Measurements from ENCODE around the gene APBB1.

APBB1 gene

DNA sequence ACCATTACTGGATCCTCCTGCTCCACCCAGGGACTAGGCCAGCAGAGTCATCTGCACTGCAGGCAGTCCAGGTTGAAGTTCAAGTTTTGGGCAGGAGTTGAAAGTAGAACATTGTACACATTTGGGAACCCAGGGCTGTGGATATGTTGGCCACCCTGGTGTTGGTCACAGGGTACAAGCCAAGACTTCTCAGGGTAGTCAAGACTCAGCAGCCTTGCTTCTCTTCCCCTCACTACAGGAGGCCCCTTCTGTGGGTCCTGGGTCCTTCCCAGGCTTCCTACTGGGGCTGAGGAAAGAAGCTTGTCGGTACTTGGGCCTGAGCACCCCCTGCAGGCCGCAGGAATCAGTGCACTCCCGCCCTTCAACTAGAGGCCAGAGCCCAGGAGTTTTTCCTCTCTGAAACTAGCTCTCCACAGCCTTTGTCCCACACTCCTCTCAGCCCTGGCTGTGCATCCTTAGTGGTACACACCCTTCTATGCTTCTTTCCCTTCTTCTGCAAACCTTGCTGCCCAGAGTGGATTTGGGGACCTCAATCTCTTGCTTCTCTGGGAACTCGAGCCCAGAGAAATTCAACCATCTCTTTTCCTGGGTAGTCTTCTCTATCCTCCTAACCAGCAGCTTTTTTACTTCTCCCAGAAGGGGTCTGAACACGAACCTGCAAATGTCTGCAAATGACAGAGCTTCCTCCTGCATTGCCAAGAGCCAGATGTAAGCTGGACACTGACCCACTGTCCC, 24.5 kb upstream of the APBB1 start:
- no peak for TF ChIP-seq POLR2AphosphoS5 (IDR thresholded peaks at IDR 0.05; ENCODE audit: low read depth)
- TF ChIP-seq, protein P1, sequence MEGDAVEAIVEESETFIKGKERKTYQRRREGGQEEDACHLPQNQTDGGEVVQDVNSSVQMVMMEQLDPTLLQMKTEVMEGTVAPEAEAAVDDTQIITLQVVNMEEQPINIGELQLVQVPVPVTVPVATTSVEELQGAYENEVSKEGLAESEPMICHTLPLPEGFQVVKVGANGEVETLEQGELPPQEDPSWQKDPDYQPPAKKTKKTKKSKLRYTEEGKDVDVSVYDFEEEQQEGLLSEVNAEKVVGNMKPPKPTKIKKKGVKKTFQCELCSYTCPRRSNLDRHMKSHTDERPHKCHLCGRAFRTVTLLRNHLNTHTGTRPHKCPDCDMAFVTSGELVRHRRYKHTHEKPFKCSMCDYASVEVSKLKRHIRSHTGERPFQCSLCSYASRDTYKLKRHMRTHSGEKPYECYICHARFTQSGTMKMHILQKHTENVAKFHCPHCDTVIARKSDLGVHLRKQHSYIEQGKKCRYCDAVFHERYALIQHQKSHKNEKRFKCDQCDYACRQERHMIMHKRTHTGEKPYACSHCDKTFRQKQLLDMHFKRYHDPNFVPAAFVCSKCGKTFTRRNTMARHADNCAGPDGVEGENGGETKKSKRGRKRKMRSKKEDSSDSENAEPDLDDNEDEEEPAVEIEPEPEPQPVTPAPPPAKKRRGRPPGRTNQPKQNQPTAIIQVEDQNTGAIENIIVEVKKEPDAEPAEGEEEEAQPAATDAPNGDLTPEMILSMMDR (IDR thresholded peaks at IDR 0.05; ENCODE audit: insufficient read depth, low read length): peak; percentile 83
- Histone ChIP-seq H3K27me3 (ENCODE audit: insufficient read depth, poor library complexity, severe bottlenecking) (no peaks in the 10 kb centered on the region), H3K27ac (replicated peaks) (no peak overlapping the region), H3K4me3 (replicated peaks; ENCODE audit: insufficient read depth, low read length) (no peak overlapping the region)
- DNase-seq (ENCODE audit: low read depth in 1 of 2, low spot score in 1 of 2): peak; percentile 13 to 38

DNA sequence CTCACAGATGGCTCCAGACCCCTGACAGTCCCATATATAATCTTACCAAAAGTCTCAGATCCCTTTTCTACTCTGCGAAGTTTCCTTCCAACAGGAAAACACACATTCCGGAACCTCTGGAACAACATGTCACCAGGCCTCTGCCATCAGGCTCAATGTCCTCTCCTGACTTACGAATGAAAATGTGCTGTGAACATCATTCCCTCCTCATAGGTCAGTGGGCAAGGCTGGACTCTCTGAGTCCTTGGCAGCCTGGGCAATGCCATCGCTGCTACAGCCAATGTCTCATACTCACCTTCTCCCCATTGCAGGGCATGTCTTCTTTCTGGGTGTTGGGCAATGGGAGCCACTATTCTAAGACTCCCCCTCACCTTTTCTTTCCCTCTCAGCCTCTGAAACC, 23.5 kb upstream of the APBB1 start:
- Histone ChIP-seq H3K27me3 (ENCODE audit: insufficient read depth, poor library complexity, severe bottlenecking) (no peaks in the 10 kb centered on the region), H3K27ac (replicated peaks) (no peak overlapping the region), H3K4me3 (replicated peaks; ENCODE audit: insufficient read depth, low read length) (no peak overlapping the region)
- no peak for DNase-seq (ENCODE audit: low read depth in 1 of 2, low spot score in 1 of 2)
- TF ChIP-seq GABPA (IDR thresholded peaks at IDR 0.05; ENCODE audit: low read depth): no peak
- TF ChIP-seq, protein P2, sequence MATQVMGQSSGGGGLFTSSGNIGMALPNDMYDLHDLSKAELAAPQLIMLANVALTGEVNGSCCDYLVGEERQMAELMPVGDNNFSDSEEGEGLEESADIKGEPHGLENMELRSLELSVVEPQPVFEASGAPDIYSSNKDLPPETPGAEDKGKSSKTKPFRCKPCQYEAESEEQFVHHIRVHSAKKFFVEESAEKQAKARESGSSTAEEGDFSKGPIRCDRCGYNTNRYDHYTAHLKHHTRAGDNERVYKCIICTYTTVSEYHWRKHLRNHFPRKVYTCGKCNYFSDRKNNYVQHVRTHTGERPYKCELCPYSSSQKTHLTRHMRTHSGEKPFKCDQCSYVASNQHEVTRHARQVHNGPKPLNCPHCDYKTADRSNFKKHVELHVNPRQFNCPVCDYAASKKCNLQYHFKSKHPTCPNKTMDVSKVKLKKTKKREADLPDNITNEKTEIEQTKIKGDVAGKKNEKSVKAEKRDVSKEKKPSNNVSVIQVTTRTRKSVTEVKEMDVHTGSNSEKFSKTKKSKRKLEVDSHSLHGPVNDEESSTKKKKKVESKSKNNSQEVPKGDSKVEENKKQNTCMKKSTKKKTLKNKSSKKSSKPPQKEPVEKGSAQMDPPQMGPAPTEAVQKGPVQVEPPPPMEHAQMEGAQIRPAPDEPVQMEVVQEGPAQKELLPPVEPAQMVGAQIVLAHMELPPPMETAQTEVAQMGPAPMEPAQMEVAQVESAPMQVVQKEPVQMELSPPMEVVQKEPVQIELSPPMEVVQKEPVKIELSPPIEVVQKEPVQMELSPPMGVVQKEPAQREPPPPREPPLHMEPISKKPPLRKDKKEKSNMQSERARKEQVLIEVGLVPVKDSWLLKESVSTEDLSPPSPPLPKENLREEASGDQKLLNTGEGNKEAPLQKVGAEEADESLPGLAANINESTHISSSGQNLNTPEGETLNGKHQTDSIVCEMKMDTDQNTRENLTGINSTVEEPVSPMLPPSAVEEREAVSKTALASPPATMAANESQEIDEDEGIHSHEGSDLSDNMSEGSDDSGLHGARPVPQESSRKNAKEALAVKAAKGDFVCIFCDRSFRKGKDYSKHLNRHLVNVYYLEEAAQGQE (IDR thresholded peaks at IDR 0.05; ENCODE audit: insufficient replicate concordance, low read depth): no peak
- TF ChIP-seq, protein P1 (IDR thresholded peaks at IDR 0.05; ENCODE audit: insufficient read depth, low read length): no peak
- no peak for TF ChIP-seq SPI1 (IDR thresholded peaks at IDR 0.05; ENCODE audit: borderline replicate concordance, low read depth)
- no peak for TF ChIP-seq POLR2AphosphoS5 (IDR thresholded peaks at IDR 0.05; ENCODE audit: low read depth)

DNA sequence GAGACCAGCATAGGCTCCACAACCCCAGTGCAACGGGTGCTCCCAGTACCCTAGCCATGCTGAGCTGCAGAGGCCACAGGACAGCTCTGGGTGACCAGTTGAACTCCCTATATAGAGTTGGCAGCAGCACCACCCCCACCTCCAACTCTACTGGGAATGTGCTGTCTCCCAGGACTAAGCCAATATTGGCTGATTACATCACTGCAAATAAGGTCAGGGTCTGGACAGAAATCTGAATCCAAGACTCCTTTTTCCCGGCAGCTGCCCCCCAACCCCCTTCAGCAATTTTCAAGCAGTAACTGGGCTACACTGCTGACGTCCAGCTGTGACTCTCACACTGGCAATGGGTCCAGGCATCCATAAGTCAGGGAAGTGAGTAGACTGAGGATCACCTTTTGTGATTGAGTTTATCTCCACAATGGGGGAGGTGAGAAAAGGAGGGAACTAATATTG, 22.0 kb upstream of the APBB1 start, which contains the start of gene HPX:
HPX (minus strand) TSS at position 82 of the 453 bp plus-strand sequence; CDS start at position 58, 24 bp downstream.
- no peak for DNase-seq (ENCODE audit: low read depth in 1 of 2, low spot score in 1 of 2)
- H3K4me3 ChIP-seq (replicated peaks; ENCODE audit: insufficient read depth, low read length): no peak within 1 kb of the TSS
- no peaks in the 10 kb centered on the region for H3K27me3 ChIP-seq (ENCODE audit: insufficient read depth, poor library complexity, severe bottlenecking)
- TF ChIP-seq POLR2AphosphoS5 (IDR thresholded peaks at IDR 0.05; ENCODE audit: low read depth): no peak
- TF ChIP-seq, protein P2 (IDR thresholded peaks at IDR 0.05; ENCODE audit: insufficient replicate concordance, low read depth): no peak
- no peak within 1 kb of the TSS for H3K27ac ChIP-seq (replicated peaks)

DNA sequence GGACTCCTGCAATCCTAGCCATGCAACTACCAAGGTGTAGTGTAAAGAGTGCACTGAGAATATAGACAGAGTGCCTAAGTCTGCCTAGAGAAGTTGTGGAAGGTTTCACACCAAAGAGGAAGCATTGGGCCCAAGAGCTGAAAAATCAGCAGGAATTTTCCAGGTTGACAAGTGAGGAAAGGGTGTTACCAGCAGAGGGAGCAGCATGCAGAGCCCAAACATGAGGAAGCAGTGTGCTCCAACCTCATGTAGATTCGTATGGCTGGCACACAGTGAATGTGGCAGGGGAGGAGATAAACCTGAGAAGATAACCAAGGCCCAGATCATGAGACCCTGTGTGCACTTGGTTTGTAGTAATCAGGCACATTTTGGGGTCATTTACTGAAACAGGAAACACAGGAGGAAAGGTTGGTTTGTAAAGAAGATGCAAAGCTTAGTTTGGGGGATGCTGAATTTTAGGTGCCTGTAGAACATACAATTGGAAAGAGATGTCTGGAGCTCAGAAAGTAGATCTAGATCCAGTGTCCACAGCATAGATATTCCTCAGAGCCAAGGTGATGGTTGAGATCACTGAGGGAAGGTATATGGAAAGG, 20.2 kb upstream of the APBB1 start:
- Histone ChIP-seq H3K4me3 (replicated peaks; ENCODE audit: insufficient read depth, low read length) (no peak overlapping the region), H3K27me3 (ENCODE audit: insufficient read depth, poor library complexity, severe bottlenecking) (no peaks in the 10 kb centered on the region), H3K27ac (replicated peaks) (no peak overlapping the region)
- peak; percentile 17; the same call in 1 of the 2 replicates for TF ChIP-seq SPI1 (IDR thresholded peaks at IDR 0.05; ENCODE audit: borderline replicate concordance, low read depth)
- TF ChIP-seq, protein P1 (IDR thresholded peaks at IDR 0.05; ENCODE audit: insufficient read depth, low read length): peak; percentile 51
- TF ChIP-seq, protein P2 (IDR thresholded peaks at IDR 0.05; ENCODE audit: insufficient replicate concordance, low read depth): no peak
- DNase-seq (ENCODE audit: low read depth in 1 of 2, low spot score in 1 of 2): peak; percentile 52 to 72
